GM21723 (cell line): ENCODE measurements around the gene EML1.

Source experiments
- ATAC-seq: cut with Tn5 transposase; IDR thresholded peaks from one replicate; pipeline ENCODE4 v1.9.1; 2021; ENCODE audit warnings: mild to moderate bottlenecking, moderate library complexity; ENCODE audit not compliant: unreplicated experiment

Gene EML1

DNA sequence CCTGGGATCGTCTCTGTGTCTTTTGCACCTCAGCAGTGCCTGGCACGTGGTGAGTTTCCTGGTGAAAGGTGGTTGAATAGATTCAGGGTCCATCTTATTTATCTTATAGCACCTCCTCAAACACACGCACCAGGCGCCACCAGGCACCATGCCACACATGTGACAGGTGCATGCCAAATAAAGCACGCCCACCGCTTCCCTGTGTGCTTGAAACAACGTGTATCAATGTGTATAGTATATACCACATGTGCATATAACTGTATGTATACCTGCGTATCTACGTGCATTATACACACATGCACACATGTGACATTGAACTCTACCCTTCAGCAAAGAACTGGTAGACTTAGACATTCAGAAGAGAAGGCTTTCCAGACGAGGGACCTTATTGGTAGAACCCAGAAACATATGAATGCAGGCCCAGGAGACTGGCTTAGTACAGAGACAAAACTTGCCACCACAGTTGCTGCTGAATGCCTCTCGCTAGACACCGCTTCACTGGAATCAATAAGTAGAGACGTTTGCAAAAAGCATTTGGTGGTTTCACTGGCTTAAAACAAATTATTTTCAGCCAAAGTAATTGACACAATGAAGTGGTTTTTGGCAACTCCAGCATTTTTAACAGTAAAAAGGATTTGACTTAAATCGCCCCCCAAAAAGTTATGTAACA lies 10.0 kb downstream of the EML1 start:
- ATAC-seq, result no peak

DNA sequence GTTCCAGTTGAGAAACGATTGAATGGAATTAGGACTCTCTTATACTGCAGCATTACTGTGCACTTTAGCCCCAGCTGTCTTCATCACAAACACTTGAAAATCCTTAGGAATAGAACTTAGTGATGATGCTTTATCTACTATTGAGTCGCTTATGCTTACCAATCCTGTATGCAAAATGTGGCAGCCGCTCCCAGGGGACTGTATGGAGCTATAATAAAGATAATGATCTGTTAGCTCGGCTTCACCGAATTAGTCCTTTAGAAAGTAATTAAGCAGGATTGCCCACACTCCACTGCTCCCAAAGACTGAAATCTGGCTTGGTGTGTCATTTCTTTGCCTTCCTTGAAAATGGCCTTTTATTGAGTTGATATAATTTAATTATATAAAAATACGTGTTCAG lies 10.6 kb downstream of the EML1 start:
- no peak for ATAC-seq

DNA sequence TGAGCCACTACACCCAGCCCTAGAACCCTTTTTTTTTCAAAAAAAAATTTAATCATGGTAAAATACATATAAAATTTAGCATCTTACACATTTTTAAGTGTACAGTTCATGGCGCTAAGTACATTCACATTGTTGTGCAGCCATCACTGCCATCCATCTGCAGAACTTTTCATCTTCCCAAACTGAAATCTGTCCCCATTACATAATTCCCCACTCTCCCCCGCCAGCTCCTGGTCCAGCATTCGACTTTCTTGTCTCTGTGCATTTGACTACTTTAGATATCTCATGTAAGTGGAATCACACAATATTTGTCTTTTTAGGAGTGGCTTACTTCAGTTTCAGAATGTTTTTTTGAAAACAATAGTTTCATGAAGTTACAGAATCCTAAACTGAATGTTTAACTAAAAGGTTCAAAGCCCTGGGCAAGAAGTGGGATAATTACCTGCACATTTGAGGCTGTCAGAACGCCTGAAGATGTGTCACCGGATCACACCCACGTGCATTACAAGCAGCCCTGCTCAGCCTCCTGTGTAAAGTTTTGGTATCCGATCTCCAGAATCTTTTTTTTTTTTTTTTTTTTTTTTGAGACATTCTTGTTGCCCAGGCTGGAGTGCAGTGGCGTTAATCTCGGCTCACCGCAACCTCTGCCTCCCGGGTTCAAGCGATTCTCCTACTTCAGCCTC lies 12.7 kb downstream of the EML1 start:
- no peak for ATAC-seq

DNA sequence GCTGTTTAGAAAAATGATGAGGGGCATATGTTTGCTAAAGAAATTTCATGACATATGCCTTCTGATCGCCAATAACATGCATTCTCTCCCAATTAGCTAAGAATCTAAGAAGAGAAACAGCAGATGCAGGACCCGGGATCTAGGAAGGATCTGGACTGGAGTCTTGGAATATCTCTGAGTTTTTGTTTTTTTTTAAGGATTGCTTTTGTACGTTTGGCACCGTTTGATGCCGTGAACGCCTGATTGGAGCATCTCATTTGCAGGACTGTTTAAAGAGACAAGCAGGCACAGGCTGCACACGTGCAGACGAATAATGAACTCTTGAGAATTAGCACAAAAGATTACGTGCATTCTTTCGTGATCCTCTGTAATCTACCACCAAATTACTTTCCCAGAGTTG lies 13.6 kb downstream of the EML1 start:
- no peak for ATAC-seq

DNA sequence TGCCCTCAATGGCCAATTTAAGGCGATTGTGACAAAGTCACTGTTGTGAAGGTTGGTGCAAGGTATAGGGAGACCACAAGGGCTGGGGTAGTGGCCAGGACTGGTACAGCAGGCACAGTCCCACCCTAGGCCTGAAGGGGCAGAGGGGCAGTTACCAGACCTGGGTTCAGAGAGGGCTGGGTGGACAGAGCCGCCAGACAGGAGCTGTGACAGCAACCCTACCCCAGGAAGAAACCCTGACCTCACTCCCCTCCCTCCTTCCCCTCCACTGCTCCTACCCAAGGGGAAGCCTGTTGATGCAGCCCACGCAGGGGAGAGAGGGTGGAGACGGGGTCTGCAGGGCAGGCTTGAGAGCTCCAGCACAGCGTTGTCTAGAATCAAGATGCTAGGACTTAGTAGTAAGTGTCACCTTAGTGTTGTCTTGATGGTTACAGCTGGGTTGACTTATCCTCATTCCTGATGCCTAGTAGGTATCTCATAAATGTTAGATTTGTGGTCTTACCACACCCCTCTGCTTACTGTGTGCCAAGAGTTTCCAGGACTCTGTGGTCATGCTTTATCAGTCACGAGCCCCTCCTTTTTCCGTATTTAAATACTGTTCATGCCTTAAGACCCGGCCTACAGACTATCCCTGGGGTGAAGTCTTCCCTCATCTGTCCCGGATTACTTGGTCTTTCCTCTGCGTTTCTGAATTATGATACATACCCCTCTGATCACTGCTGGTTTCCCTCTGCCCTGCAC lies 14.4 kb downstream of the EML1 start:
- no peak for ATAC-seq

DNA sequence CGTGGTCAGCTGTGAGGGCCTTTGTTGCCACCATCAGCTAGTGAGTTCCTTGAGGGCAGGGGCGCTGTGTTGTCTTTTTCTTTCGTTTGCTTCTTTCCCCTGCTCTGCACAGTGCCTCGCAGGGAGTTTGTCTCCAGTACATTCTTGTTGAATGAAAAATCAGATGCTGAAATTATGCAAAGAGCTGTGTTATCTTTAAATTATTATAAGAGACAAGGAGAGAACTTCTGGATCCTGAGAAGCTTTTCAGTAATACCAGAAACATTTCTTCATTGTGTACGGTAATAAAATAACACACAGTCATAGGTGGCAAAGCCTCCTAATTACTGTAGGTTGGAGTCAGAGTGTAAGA lies 14.9 kb downstream of the EML1 start:
- no peak for ATAC-seq

DNA sequence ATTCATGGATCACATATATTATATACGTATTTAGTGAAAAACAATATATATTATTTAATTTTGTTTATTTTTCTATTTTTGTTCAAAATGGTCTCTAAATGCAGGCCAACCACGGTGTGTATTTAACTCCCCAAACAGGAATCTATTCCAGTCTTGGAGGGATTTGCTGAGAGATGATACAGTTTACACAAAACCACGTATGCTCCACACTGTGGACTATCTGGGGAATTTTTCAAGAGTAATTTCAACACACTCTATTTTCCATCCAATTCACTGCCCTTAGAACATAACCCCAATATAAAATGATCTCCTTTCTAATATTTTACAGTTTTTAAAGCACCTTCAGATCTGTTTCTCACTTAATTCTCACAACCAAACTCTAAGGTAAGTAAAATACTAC lies 15.3 kb downstream of the EML1 start:
- no peak for ATAC-seq

DNA sequence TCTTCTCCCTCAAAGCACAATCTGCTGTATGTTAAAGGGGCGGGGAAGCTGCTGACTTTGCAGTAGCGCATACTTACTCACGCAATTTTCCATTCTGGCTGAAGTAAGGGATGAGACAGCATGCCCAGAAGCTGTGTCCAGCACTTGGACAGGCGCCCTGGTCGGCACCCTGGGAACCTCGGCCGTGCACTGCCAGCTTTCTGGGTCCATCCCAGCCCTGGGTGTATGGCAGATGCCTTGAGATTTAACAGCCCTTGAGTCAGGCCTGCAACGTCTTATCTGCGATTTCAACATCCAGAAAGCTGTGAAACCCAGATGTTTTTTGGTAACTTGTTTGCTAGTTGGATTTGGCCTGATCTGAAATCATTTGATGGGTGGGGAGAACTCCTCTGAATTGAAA lies 16.1 kb downstream of the EML1 start:
- no peak for ATAC-seq

DNA sequence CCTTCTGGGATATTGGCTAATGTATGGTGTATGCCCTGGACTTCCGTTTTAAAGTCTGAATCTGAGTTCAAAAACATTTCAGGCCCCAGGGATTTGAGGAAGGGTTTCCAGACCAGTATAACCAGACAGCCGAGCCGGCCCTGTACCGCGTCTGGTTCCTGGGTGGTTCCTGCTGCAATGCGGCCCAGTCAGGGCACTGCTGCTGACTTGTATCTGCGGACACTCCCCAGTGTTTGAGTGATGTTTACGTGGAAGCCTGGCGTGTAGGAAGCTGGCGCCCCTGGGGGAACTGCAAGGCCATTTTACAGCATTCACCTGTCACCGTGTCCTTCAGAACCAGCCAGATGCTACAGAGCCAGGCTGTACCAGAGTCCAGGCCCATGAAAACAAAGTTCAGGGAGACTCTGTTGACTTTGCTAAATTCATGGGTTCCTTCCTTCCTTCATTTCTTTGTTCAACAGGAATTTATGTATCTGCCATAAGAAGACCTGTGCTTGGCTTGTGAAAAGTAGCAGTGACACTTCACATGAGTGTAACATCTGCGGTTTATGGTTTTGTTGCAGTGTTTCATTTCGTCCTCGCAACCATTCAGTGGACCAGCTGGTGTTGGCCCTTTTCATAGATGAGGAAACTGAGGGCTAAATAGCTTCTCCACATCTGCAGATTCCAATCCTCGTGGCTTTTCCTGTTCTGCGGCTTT lies 16.8 kb downstream of the EML1 start:
- ATAC-seq, result no peak

DNA sequence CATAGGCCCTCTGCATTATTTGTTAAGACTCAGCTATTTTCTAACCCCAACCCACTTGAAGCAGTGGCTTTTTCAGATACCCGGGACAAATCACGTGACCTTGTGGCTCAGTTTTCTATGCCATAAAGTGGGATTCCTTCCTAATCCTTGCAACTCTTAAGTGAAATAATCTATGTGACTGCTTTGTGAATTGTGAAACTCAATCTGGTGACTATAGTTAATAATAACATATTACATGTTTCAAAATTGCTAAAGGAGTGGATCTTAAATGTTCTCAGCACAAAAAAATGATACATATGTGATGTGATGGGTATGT lies 17.3 kb downstream of the EML1 start:
- ATAC-seq, result no peak

DNA sequence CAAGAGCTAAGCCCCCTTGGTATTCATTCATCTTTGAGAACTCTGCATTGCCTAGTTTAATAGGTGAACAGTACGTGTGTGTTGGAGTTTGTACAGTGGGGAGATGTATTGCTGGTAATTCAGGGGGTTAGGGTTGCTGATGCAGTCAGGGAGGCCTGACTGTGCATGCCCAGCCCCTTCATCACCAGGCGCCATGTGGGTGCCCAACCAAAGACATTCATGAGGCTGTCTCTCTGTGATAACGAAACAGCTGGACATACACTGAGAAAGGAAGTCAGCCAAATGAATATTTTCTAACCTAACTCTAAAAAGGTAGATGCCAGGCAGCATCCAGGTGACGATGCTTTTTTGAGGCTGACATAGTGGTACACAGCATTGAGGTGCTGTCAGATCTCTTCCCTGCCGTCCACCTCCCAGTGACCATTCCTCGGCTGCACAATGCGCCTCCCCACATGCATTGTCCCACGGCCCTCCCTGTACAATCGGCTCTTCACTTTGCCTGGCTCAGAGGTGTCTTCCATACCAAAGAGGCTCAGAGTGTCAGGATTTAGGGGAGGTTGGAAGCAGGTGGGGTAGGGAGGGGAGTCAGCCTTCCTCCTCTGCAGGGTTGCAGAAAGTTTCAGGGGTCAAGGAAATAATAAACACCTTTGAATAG lies 19.0 kb downstream of the EML1 start:
- no peak for ATAC-seq

DNA sequence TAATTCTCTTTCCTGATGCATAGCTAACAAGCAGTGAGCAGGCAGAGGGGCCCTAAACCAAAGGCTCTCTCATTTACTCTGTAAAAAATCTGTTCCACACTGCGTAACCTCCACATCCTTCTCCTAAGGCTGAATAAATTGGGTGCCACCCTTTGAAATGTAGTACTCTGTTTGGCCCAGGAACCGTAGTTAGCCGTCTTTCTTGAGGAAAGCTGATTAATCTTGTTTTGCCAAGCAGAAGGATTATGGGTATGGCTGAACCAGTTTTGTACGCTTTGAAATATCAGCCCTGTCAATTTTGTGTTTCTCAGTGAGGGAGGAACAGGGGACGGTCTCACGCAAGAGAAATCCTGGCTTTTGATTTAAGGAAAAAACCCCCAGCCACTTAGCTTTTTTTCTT lies 19.7 kb downstream of the EML1 start:
- no peak for ATAC-seq

DNA sequence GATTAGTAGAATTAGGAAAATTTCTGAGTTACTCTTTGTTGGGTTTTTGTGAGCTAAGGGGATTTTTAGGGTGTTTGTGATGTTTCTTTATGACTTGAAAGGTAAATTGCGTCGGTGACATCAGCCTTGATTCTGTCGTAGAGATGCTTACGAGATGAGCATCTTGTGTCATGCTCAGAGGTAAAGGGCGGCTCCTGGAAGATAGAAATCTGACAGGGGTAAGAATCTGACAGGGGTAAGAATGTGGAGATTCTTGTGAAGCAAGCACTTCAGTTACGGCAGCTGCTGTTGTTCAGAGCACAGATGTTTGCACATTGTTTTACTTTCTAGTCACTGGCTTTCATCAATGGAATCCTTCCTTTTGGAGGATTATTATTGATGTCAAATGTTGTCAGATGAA lies 22.5 kb downstream of the EML1 start:
- ATAC-seq, result no peak

DNA sequence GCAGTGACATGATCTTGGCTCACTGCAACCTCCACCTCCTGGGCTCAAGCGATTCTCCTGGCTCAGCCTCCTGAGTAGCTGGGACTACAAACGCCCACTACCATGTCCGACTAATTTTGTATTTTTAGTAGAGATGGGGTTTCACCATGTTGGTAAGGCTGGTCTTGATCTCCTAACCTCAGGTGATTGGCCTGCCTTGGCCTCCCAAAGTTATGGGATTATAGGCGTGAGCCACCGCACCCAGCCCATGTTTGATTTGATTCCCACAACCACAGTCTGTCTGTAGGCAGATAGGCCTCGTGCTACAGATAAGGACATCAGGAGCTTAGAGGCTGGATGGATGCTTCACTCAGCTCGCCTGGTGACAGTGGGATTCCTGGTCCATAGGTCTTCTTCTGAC lies 23.0 kb downstream of the EML1 start:
- no peak for ATAC-seq

DNA sequence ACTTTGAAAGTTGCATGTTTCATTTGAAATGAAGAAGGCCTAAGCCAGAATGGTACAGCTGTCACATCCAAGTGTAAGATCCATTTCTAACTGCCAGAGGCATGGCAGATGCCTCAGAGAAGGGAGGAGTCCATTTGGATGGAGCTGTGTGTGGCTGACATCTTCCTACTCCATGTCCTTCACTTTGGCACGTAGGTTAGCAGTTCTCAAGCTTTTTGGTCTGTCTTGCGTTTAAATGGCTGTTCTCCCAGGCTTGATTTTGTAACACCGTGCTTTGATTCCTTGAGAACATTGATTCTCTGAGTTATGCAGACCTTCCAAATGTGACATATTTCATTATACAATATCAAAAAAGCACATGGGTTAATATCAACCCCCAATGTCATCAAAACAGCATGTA lies 23.4 kb downstream of the EML1 start:
- ATAC-seq, result no peak

DNA sequence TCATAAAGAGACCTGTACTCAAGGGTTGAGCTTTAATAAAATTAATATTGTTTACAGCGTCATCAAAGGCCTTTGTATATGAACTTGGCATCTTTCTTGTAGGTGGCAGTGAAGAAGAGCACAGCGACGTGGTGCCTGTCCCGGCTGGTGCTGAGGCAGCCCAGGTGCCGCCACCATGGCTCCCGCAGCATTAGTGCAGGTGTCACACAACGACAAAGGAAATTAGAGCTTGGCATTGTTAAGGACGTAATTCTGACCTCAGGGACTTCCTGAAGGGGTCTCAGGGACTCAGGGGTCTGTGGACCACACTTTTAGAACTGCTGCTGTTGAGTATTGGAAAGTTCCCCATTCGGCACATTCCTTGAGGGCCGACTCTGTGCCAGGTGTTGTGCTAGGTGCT lies 24.1 kb downstream of the EML1 start:
- ATAC-seq, result no peak

DNA sequence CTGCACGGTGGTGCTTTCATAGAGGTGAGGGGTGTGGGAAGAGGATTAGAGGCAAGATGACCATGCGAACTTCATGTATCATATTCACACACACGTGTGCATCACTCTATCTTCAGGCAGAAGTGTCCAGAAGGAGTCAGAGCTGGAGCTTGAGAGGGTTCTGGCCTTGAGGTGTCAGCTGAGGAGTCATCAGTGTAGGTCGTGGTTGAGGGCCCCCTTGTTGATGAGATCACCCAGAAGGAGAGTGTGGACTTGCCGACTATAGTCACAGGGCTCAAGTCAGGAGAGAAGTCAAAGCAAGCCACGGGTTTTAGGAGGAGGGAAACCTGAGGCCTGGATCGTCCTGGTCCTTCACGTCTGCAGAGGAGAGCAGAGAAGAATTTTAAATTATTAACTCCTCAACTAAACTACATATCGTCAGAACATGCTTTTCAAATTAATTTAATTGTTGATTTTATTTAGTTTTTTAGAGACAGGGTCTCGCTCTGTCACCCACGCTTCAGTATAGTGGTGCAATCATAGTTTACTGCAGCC lies 25.4 kb downstream of the EML1 start:
- ATAC-seq, result no peak

DNA sequence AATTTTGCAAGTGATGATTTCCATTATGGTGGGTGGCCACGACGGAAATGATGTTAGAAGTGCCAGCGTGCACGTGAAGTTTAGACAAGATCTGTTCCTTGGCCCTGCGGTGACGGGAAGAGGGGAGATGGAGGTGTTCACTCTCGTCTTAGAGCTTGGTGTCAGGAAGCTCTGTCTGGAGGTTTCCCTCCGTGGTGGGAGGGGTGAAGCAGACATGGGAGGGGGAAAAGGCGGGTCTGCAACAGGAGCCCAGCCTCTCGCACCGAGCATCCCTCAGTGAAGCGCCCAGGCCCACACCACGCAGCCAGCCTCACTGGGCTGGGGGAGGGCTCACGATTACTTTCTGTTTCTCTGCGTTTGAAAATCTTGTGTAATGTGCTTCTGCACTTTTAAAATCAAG lies 26.3 kb downstream of the EML1 start:
- ATAC-seq, result no peak

DNA sequence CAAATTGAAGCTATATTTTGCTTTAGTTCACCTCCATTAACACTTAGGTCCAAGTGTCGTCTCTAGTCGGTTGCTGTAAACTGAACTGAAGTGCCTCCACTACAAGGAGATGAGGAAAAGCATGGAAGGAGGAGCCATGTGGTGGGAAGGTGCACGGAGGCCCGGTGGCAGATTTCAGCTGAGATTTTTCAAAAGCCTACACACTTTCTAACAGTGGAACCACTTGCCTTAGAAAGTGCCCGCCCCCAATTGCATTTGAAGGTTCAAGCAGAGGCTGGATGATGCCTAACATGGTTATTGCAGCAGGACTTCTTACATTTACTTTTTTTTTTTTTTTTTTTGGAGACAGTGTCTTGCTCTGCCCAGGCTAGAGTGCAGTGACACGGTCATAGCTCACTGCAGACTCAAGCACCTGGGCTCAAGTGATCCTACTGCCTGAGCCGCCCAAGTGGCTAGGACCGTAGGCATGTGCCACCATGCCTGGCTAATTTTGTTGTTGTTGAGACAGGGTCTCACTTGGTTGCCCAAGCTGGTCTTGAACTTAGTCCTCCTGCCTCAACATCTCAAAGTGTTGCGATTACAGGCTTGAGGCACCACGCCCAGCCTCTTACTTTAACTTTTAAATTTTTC lies 27.6 kb downstream of the EML1 start:
- no peak for ATAC-seq
